Neural progenitor cell (in vitro differentiated cells): Measurements from ENCODE around the gene NSFL1C.

Experiments used
- EZH2 ChIP-seq: fragments of 200-600 bp; sonication (generic); IDR thresholded peaks from 2 replicates; pipeline ENCODE4 v1.6.1; 2017; ENCODE audit warnings: antibody characterized with exemption, mild to moderate bottlenecking, moderate library complexity
- TF ChIP-seq, protein P1 (sequence below): fragments of 200-600 bp; sonication (generic); IDR thresholded peaks from 2 replicates; pipeline ENCODE4 v1.5.1; 2017; ENCODE audit warnings: antibody characterized with exemption, mild to moderate bottlenecking

DNA sequence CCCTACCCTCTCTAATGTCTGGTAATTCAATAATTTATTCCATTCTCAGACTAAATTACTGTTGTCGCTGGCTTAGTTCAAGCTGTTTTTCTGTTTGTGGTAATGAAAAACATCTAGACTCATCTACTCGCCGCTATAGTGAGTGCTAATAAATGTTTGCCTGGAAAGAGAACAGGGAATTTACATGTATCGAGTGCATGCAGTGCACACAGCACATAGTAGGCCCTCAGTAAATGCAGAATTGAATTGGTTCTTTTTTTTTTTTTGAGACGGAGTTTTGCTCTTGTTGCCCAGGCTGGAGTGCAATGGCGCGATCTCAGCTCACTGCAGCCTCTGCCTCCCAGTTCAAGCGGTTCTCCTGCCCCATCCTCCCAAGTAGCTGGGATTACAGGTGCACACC is 7.7 kb upstream of the NSFL1C start:
- TF ChIP-seq, protein P1, sequence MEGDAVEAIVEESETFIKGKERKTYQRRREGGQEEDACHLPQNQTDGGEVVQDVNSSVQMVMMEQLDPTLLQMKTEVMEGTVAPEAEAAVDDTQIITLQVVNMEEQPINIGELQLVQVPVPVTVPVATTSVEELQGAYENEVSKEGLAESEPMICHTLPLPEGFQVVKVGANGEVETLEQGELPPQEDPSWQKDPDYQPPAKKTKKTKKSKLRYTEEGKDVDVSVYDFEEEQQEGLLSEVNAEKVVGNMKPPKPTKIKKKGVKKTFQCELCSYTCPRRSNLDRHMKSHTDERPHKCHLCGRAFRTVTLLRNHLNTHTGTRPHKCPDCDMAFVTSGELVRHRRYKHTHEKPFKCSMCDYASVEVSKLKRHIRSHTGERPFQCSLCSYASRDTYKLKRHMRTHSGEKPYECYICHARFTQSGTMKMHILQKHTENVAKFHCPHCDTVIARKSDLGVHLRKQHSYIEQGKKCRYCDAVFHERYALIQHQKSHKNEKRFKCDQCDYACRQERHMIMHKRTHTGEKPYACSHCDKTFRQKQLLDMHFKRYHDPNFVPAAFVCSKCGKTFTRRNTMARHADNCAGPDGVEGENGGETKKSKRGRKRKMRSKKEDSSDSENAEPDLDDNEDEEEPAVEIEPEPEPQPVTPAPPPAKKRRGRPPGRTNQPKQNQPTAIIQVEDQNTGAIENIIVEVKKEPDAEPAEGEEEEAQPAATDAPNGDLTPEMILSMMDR: no peak
- no peak for TF ChIP-seq EZH2
